ENCODE data around the gene VWCE. TPM values are rescaled to one million over a fixed set of nuclear protein-coding genes. Genes with fewer than 3 reads are reported as not detected.

VWCE gene
- total RNA-seq, 1 experiment from 2014 or later = 2.5 TPM

DNA sequence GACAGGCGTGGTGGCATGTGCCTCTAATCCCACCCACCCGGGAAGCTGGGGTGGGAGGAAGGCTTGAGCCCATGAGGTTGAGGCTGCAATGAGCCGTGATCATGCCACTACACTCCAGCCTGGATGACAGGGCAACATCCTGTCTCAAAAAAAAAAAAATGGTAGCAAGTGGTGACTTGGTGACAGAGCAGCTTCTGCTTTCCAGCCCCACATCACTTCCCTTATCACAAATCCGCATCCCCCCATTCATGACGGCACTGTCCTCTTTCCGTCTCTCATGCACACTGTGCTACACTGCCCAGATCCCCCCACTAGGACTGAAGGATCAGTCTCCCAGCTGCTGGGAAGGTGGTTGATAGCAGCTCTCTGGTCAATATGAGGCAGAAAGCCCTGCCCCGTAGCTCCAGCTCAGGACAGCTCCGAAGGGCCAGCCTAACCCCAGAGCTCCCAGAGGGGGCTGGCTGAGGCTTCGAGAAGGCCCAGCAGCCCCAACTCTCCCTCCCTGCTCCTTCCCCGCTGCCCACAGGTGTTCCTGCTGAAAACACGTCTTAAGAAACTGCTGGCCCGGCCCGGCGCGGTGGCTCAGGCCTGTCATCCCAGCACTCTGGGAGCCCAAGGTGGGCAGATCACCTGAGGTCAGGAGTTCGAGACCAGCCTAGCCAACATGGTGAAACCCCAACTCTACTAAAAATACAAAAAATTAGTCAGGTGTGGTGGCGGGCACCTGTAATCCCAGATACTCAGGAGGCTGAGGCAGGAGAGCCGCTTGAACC is 38.2 kb downstream of the VWCE start:
- no peak overlapping the region for H3K9ac ChIP-seq (ENCODE audit: low read length)
- H3K79me2 ChIP-seq (ENCODE audit: insufficient read depth, low read length) = no peaks in the 10 kb centered on the region
- no peaks in the 10 kb centered on the region for H3K27me3 ChIP-seq (ENCODE audit: insufficient read depth, low read length)
- H2AFZ ChIP-seq (ENCODE audit: low read depth, low read length, poor library complexity, severe bottlenecking) = no peak overlapping the region
- no peaks in the 10 kb centered on the region for H3K36me3 ChIP-seq (ENCODE audit: control insufficient read depth in 1 of 2, insufficient read depth in 2 of 2, low read length in 2 of 2)
- H3K4me2 ChIP-seq (ENCODE audit: low read length) = no peak overlapping the region
- BruUV-seq (replicated peaks) = no TSS peak
- ATAC-seq = no peak
- no peak overlapping the region for H3K27ac ChIP-seq (ENCODE audit: low read depth, low read length)
- ChIA-PET RAD21 (ENCODE audit: low non-redundant PET in 1 of 2, low total read pairs in 2 of 2, uncharacterized antibody in 2 of 2, unreplicated experiment in 2 of 2) (no interaction called here), POLR2A (interaction anchor here (0.5 kb wide), 1 partner anchor 471 kb away, joined by 3 read pairs; no protein-coding TSS in a partner anchor), CTCF (no interaction called here)
- no peak for DNase-seq (ENCODE audit: low read depth, low spot score)
- H3K4me3 ChIP-seq (replicated peaks in 1 of 2; ENCODE audit: low read depth in 1 of 2, low read length in 2 of 2) = no peak overlapping the region
- no peaks in the 10 kb centered on the region for H3K9me2 ChIP-seq (ENCODE audit: insufficient read depth)
- no peaks in the 10 kb centered on the region for H4K20me1 ChIP-seq (ENCODE audit: insufficient read depth)
- H3K4me1 ChIP-seq (ENCODE audit: control insufficient read depth in 1 of 2, insufficient read depth in 2 of 2, low read length in 2 of 2) = no peaks in the 10 kb centered on the region
- H3K9me3 ChIP-seq (ENCODE audit: control insufficient read depth in 1 of 2, insufficient read depth in 1 of 2, low read depth in 1 of 2, low read length in 2 of 2) = no peaks in the 10 kb centered on the region
- intact Hi-C loops (cut with micrococcal nuclease) = no loop called here
- TF ChIP-seq, protein P1, sequence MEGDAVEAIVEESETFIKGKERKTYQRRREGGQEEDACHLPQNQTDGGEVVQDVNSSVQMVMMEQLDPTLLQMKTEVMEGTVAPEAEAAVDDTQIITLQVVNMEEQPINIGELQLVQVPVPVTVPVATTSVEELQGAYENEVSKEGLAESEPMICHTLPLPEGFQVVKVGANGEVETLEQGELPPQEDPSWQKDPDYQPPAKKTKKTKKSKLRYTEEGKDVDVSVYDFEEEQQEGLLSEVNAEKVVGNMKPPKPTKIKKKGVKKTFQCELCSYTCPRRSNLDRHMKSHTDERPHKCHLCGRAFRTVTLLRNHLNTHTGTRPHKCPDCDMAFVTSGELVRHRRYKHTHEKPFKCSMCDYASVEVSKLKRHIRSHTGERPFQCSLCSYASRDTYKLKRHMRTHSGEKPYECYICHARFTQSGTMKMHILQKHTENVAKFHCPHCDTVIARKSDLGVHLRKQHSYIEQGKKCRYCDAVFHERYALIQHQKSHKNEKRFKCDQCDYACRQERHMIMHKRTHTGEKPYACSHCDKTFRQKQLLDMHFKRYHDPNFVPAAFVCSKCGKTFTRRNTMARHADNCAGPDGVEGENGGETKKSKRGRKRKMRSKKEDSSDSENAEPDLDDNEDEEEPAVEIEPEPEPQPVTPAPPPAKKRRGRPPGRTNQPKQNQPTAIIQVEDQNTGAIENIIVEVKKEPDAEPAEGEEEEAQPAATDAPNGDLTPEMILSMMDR (IDR thresholded peaks at IDR 0.05 in 2 of 3, conservative IDR thresholded peaks at IDR 0.05 in 1 of 3; ENCODE audit: borderline replicate concordance in 1 of 3, insufficient read depth in 1 of 3, low read depth in 2 of 3, low read length in 2 of 3) = no peak
- TF ChIP-seq SIN3A (IDR thresholded peaks at IDR 0.05; ENCODE audit: low read depth) (no peak), TCF7L2 (IDR thresholded peaks at IDR 0.05; ENCODE audit: borderline replicate concordance, extremely low read depth, insufficient read depth, insufficient read length) (no peak), JUND (IDR thresholded peaks at IDR 0.05) (no peak), SP1 (IDR thresholded peaks at IDR 0.05; ENCODE audit: low read depth) (no peak), EZH2phosphoT487 (IDR thresholded peaks at IDR 0.05; ENCODE audit: borderline replicate concordance) (no peak), SRF (IDR thresholded peaks at IDR 0.05; ENCODE audit: low read depth) (no peak), EZH2 (IDR thresholded peaks at IDR 0.05) (no peak), POLR2AphosphoS5 (IDR thresholded peaks at IDR 0.05; ENCODE audit: low read depth, low read length) (no peak)
- TF ChIP-seq, protein P2, sequence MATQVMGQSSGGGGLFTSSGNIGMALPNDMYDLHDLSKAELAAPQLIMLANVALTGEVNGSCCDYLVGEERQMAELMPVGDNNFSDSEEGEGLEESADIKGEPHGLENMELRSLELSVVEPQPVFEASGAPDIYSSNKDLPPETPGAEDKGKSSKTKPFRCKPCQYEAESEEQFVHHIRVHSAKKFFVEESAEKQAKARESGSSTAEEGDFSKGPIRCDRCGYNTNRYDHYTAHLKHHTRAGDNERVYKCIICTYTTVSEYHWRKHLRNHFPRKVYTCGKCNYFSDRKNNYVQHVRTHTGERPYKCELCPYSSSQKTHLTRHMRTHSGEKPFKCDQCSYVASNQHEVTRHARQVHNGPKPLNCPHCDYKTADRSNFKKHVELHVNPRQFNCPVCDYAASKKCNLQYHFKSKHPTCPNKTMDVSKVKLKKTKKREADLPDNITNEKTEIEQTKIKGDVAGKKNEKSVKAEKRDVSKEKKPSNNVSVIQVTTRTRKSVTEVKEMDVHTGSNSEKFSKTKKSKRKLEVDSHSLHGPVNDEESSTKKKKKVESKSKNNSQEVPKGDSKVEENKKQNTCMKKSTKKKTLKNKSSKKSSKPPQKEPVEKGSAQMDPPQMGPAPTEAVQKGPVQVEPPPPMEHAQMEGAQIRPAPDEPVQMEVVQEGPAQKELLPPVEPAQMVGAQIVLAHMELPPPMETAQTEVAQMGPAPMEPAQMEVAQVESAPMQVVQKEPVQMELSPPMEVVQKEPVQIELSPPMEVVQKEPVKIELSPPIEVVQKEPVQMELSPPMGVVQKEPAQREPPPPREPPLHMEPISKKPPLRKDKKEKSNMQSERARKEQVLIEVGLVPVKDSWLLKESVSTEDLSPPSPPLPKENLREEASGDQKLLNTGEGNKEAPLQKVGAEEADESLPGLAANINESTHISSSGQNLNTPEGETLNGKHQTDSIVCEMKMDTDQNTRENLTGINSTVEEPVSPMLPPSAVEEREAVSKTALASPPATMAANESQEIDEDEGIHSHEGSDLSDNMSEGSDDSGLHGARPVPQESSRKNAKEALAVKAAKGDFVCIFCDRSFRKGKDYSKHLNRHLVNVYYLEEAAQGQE (IDR thresholded peaks at IDR 0.05; ENCODE audit: low read depth) = no peak
